GM23248 (cell line): ENCODE data around the gene MYO15A. TPM values are rescaled to one million over a fixed set of nuclear protein-coding genes. Genes with fewer than 3 reads are reported as not detected.

Experiments
- DNase-seq: peaks from one replicate; pipeline ENCODE4 v3.0.0-alpha.2; 2015
- H2AFZ ChIP-seq: fragments of 200-600 bp; sonication (generic); 2 replicates; pipeline ENCODE4 v1.6.1; 2016; ENCODE audit warnings: antibody characterized with exemption
- H3F3A ChIP-seq: fragments of 200-600 bp; sonication (generic); 2 replicates; pipeline ENCODE4 v1.6.1; 2016; ENCODE audit warnings: mild to moderate bottlenecking, antibody characterized with exemption, mixed run types; ENCODE audit not compliant: insufficient read depth
- H3K27ac ChIP-seq: fragments of 200-600 bp; sonication (generic); 2 replicates; pipeline ENCODE4 v1.5.1; 2016; ENCODE audit warnings: mild to moderate bottlenecking
- H3K27me3 ChIP-seq: fragments of 200-600 bp; sonication (generic); replicated peaks from 2 replicates; pipeline ENCODE4 v1.6.1; 2016; ENCODE audit warnings: mild to moderate bottlenecking; ENCODE audit not compliant: insufficient read depth
- H3K36me3 ChIP-seq: fragments of 200-600 bp; sonication (generic); 2 replicates; pipeline ENCODE4 v1.6.1; 2016; ENCODE audit warnings: low read depth, mild to moderate bottlenecking
- H3K4me1 ChIP-seq: fragments of 200-600 bp; sonication (generic); 2 replicates; pipeline ENCODE4 v1.6.1; 2016; ENCODE audit warnings: mild to moderate bottlenecking; ENCODE audit not compliant: insufficient read depth
- H3K4me2 ChIP-seq: fragments of 200-600 bp; sonication (generic); one replicate; pipeline ENCODE4 v1.6.1; 2016; ENCODE audit warnings: mild to moderate bottlenecking; ENCODE audit not compliant: unreplicated experiment
- H3K4me3 ChIP-seq: fragments of 200-600 bp; sonication (generic); 2 replicates; pipeline ENCODE4 v1.5.1; 2016; ENCODE audit warnings: mild to moderate bottlenecking
- H3K79me2 ChIP-seq: fragments of 200-600 bp; sonication (generic); 2 replicates; pipeline ENCODE4 v1.6.1; 2016; ENCODE audit warnings: mild to moderate bottlenecking; ENCODE audit not compliant: insufficient read depth
- H3K9ac ChIP-seq: fragments of 200-600 bp; sonication (generic); 2 replicates; pipeline ENCODE4 v1.6.1; 2016; ENCODE audit warnings: mild to moderate bottlenecking
- H3K9me2 ChIP-seq: fragments of 200-600 bp; sonication (generic); 2 replicates; pipeline ENCODE4 v1.6.1; 2016; ENCODE audit warnings: mixed run types, mild to moderate bottlenecking, moderate library complexity; ENCODE audit not compliant: insufficient read depth
- H3K9me3 ChIP-seq: fragments of 200-600 bp; sonication (generic); one replicate; pipeline ENCODE4 v1.6.1; 2017; ENCODE audit warnings: low read depth
- H4K20me1 ChIP-seq: fragments of 200-600 bp; sonication (generic); 2 replicates; pipeline ENCODE4 v1.6.0; 2016; ENCODE audit not compliant: insufficient read depth
- EZH2 ChIP-seq: fragments of 200-600 bp; sonication (generic); IDR thresholded peaks from 2 replicates; pipeline ENCODE4 v1.6.1; 2018; ENCODE audit warnings: antibody characterized with exemption, mild to moderate bottlenecking; ENCODE audit not compliant: insufficient read depth, poor library complexity, severe bottlenecking
- EZH2phosphoT487 ChIP-seq: fragments of 200-600 bp; sonication (generic); IDR thresholded peaks from 2 replicates; pipeline ENCODE4 v1.6.1; 2018; ENCODE audit warnings: antibody characterized with exemption, moderate library complexity, mild to moderate bottlenecking, low read depth; ENCODE audit not compliant: insufficient read depth
- WGBS, 2 experiments: methylation state at CpG; one replicate each; pipeline ENCODE4 v1.1.6; 2015 to 2017; ENCODE audit warnings: low lambda C conversion rate in 2 of 2, low coverage in 1 of 2; ENCODE audit errors: missing lambda C conversion rate in 2 of 2; 5-methylcytosine and 5-hydroxymethylcytosine counted together
- in situ Hi-C: fragments of 300-500 bp; cut with MboI; formaldehyde crosslinking; loops from 2 replicates; pipeline ENCODE4 v1.15.0; 2020
- polyA plus RNA-seq: library from polyadenylated mRNA; unstranded; fragments of >200 nt; fragmentation: Nextera tagmentation; extraction: Ambion mirVana; gene quantifications from 2 replicates; pipeline ENCODE4 v1.2.1, GENCODE V29; 2016
- total RNA-seq: library from RNA; depleted of rRNA; stranded (reverse); fragments of >200 nt; shearing (Covaris generic); gene quantifications from 2 replicates; pipeline ENCODE4 v1.2.3, GENCODE V29; 2014

The MYO15A gene
- total and polyA plus RNA-seq, 2 experiments from 2014 or later = 0.54 to 0.70 TPM

- peak overlapping the region; percentile 100 for H3K4me2 ChIP-seq
- peaks cover 5% of the 10 kb centered on the region for H3F3A ChIP-seq
- in situ Hi-C loops = no loop called here
- H3K9ac ChIP-seq = peak overlapping the region; percentile 89
- DNase-seq = no peak
- no peaks in the 10 kb centered on the region for H3K9me2 ChIP-seq
- peak overlapping the region; percentile 93 for H2AFZ ChIP-seq
- H3K9me3 ChIP-seq = no peaks in the 10 kb centered on the region
- H3K36me3 ChIP-seq = no peaks in the 10 kb centered on the region
- H3K79me2 ChIP-seq = peaks cover 47% of the 10 kb centered on the region
- peak overlapping the region; percentile 35; the same call in 1 of the 2 replicates for H3K27ac ChIP-seq
- H3K4me1 ChIP-seq = peaks cover 17% of the 10 kb centered on the region
- WGBS, 2 experiments = 1% methylated on average over 18 to 23 of the region's 57 CpGs
- H3K4me3 ChIP-seq = peak overlapping the region; percentile 100
- H3K27me3 ChIP-seq = no peaks in the 10 kb centered on the region
- H4K20me1 ChIP-seq = no peaks in the 10 kb centered on the region
- TF ChIP-seq EZH2 (no peak), EZH2phosphoT487 (no peak)
These were observed 117.2 kb downstream of the MYO15A start for GRCh38 chr17:18225642-18226283.

GRCh38 chr17:18226284-18226945, 117.9 kb downstream of the MYO15A start:
- Histone ChIP-seq H4K20me1 (no peaks in the 10 kb centered on the region), H3K4me3 (peak overlapping the region; percentile 100), H3F3A (peaks cover 1% of the 10 kb centered on the region), H3K4me1 (peaks cover 10% of the 10 kb centered on the region; the same call in 1 of the 2 replicates), H3K9me2 (no peaks in the 10 kb centered on the region), H2AFZ (peak overlapping the region; percentile 93), H3K79me2 (peaks cover 53% of the 10 kb centered on the region), H3K27ac (peak overlapping the region; percentile 35; the same call in 1 of the 2 replicates), H3K27me3 (no peaks in the 10 kb centered on the region), H3K4me2 (peak overlapping the region; percentile 100), H3K9ac (peak overlapping the region; percentile 89), H3K9me3 (no peaks in the 10 kb centered on the region), H3K36me3 (no peaks in the 10 kb centered on the region)
- 17 to 19% methylated on average over 13 to 16 of the region's 16 CpGs for WGBS, 2 experiments
- DNase-seq = peak; percentile 49
- no peak for TF ChIP-seq EZH2
- no peak for TF ChIP-seq EZH2phosphoT487
- in situ Hi-C loops = no loop called here

- no peak for DNase-seq
- no peaks in the 10 kb centered on the region for H3K9me3 ChIP-seq
- H3K9me2 ChIP-seq = no peaks in the 10 kb centered on the region
- peaks cover 55% of the 10 kb centered on the region for H3K79me2 ChIP-seq
- no peak overlapping the region for H3K4me2 ChIP-seq
- in situ Hi-C loops = no loop called here
- H2AFZ ChIP-seq = no peak overlapping the region
- H3K4me3 ChIP-seq = no peak overlapping the region
- no peaks in the 10 kb centered on the region for H4K20me1 ChIP-seq
- H3K27me3 ChIP-seq = no peaks in the 10 kb centered on the region
- peaks cover 10% of the 10 kb centered on the region; the same call in 1 of the 2 replicates for H3K4me1 ChIP-seq
- H3K27ac ChIP-seq = no peak overlapping the region
- H3F3A ChIP-seq = no peaks in the 10 kb centered on the region
- TF ChIP-seq EZH2 (no peak), EZH2phosphoT487 (no peak)
- no peaks in the 10 kb centered on the region for H3K36me3 ChIP-seq
- 96 to 97% methylated on average over 5 of the region's 5 CpGs for WGBS, 2 experiments
- no peak overlapping the region for H3K9ac ChIP-seq
These were observed 119.1 kb downstream of the MYO15A start for GRCh38 chr17:18227635-18228034.

DNA sequence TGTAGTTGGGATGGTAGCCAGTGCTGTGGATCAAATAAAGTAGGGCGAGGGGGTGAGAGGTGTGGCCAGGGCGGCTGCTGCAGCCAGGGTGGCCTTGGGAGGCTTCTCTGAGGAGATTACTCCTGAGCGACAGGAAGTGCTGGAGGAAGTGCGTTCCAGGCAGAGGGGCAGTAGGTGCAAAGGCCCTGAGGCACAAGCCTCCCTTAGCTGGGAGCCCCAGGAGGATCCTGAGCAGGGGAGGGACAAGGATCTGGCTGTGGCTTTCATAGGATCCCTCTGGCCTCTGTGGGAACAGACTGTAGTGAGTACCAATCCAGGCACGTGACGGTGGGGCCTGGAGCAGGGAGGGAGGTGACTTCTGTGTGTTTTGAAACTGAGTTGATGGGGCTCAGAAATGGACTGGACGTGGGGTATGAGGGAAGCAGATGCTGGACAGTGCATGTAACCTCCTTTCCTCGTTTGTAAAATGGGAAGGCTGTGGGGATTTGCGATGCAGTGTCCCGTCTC, 119.7 kb downstream of the MYO15A start:
- Histone ChIP-seq H3K4me1 (peaks cover 10% of the 10 kb centered on the region; the same call in 1 of the 2 replicates), H3K79me2 (peaks cover 55% of the 10 kb centered on the region), H3K4me3 (no peak overlapping the region), H2AFZ (no peak overlapping the region), H4K20me1 (no peaks in the 10 kb centered on the region), H3K9me2 (no peaks in the 10 kb centered on the region), H3K27me3 (no peaks in the 10 kb centered on the region), H3K9me3 (no peaks in the 10 kb centered on the region), H3K4me2 (no peak overlapping the region), H3K9ac (no peak overlapping the region), H3K36me3 (no peaks in the 10 kb centered on the region), H3K27ac (no peak overlapping the region), H3F3A (no peaks in the 10 kb centered on the region)
- no peak for TF ChIP-seq EZH2
- no peak for TF ChIP-seq EZH2phosphoT487
- 85% methylated on average over 10 of the region's 10 CpGs for WGBS, 2 experiments
- in situ Hi-C loops = no loop called here
- no peak for DNase-seq
